ENCODE measurements around the gene RSKR.
A peak's percentile ranks its signal among the peaks of the same experiment; 100 is the strongest.
"Not testable (repeated sequence)": the region's sequence is repeated elsewhere in the genome, so short reads cannot be mapped to it uniquely, and the experiment has no call there.

RSKR gene

GRCh38 chr17:28620010-28620409 lies 6.0 kb upstream of the RSKR start:
- DNase-seq, result no peak

- DNase-seq, result no peak
Observed at GRCh38 chr17:28618464-28618863, 4.5 kb upstream of the RSKR start.

- no peak for DNase-seq
Observed at GRCh38 chr17:28616281-28616680, 2.3 kb upstream of the RSKR start.

GRCh38 chr17:28615260-28615940 lies 1.4 kb upstream of the RSKR start:
- DNase-seq, result no peak

GRCh38 chr17:28612936-28613872 lies 781 bp downstream of the RSKR start:
- peak; percentile 31 for DNase-seq

- no peak for DNase-seq
Observed at GRCh38 chr17:28612531-28612930, 1.5 kb downstream of the RSKR start.

- no peak for DNase-seq
Observed at GRCh38 chr17:28610376-28610775, 3.6 kb downstream of the RSKR start.

- not testable (repeated sequence) for DNase-seq
Observed at GRCh38 chr17:28604031-28604430, 10.0 kb downstream of the RSKR start.

GRCh38 chr17:28599311-28600184 lies 14.4 kb downstream of the RSKR start:
- DNase-seq, result peak; percentile 94

GRCh38 chr17:28598799-28599310 lies 15.1 kb downstream of the RSKR start, which contains the start of gene SPAG5:
TSS of gene SPAG5 (minus strand) at chr17:28599025. CDS start at chr17:28598946, 79 bp downstream.
- peak; percentile 93 for DNase-seq

- no peak for DNase-seq
Observed at GRCh38 chr17:28598389-28598788, 15.6 kb downstream of the RSKR start.

GRCh38 chr17:28597606-28598383 lies 16.2 kb downstream of the RSKR start:
- DNase-seq, result no peak

- no peak for DNase-seq
Observed at GRCh38 chr17:28592260-28592659, 21.7 kb downstream of the RSKR start.

GRCh38 chr17:28585851-28586250 lies 28.1 kb downstream of the RSKR start:
- no peak for DNase-seq

GRCh38 chr17:28584434-28584833 lies 29.6 kb downstream of the RSKR start:
- DNase-seq, result no peak

GRCh38 chr17:28582513-28582912 lies 31.5 kb downstream of the RSKR start:
- DNase-seq, result no peak

- DNase-seq, result no peak
Observed at GRCh38 chr17:28580959-28581358, 33.0 kb downstream of the RSKR start.

GRCh38 chr17:28579526-28579925 lies 34.5 kb downstream of the RSKR start:
- no peak for DNase-seq

- no peak for DNase-seq
Observed at GRCh38 chr17:28578246-28579195, 35.5 kb downstream of the RSKR start.

GRCh38 chr17:28577466-28577824 lies 36.5 kb downstream of the RSKR start:
- no peak for DNase-seq

Data from fibroblast of skin of right biceps (primary cell).